Upper lobe of left lung (tissue), 6 donors: Measurements from ENCODE around the gene WDSUB1. TPM values are rescaled to one million over a fixed set of nuclear protein-coding genes. Genes with fewer than 3 reads are reported as not detected.

Experiments used
- small RNA-seq, 4 donors: library from RNA; depleted of rRNA; stranded (forward); fragments of <200 nt; gene quantifications; one replicate each; pipeline ENCODE3, GENCODE V24; 2016
- total RNA-seq, 6 donors: library from RNA; depleted of rRNA in 4 of 6; stranded (reverse); fragments of >200 nt in 4 of 6; gene quantifications; one replicate each; pipeline versions ENCODE4 v1.1.0 to v1.2.1, GENCODE V29; 2016 to 2021
- donor health status: DM: no; HTN: no; CAD: no; lungs with moderate emphysema.
- donor health status: DM: no; HTN: yes; CAD: no; lungs with severe emphysema.

The WDSUB1 gene
- total RNA-seq, 6 donors from 2014 or later, result 6.8 to 22.0 (median 13.9) TPM

Small RNA genes lying within 50 kb of the gene (small RNA-seq; reads per million reads assigned to genes)
- gene MIR6888, result 0 to 0.29 (median 0) reads per million in 4 donors
